Liver (tissue), 9 donors: ENCODE results near the gene NT5DC1. TPM values are rescaled to one million over a fixed set of nuclear protein-coding genes. Genes with fewer than 3 reads are reported as not detected.

ENCODE experiments used
- DNase-seq: peaks from one replicate; pipeline ENCODE4 v3.0.0-alpha.2; 2017; ENCODE audit warnings: low spot score
- H3K27ac ChIP-seq, 2 donors: one replicate each; pipeline ENCODE4 v1.7.0; 2013; ENCODE audit warnings: inconsistent platforms in 2 of 2, low read length in 2 of 2, control low read depth in 1 of 2, low read depth in 1 of 2, mild to moderate bottlenecking in 1 of 2
- H3K27me3 ChIP-seq, 4 donors: one replicate each; pipeline versions ENCODE4 v1.6.1 to v1.7.0; 2013; ENCODE audit warnings: low read length in 3 of 4, inconsistent platforms in 1 of 4, mild to moderate bottlenecking in 1 of 4, moderate library complexity in 1 of 4; ENCODE audit not compliant: control insufficient read depth in 4 of 4, insufficient read depth in 4 of 4
- H3K36me3 ChIP-seq, 4 donors: one replicate each; pipeline versions ENCODE4 v1.6.1 to v1.7.0; 2013; ENCODE audit warnings: low read length in 3 of 4, mild to moderate bottlenecking in 3 of 4, low read depth in 1 of 4, moderate library complexity in 1 of 4; ENCODE audit not compliant: control insufficient read depth in 4 of 4, insufficient read depth in 3 of 4
- H3K4me1 ChIP-seq, 4 donors: one replicate each; pipeline versions ENCODE4 v1.6.1 to v1.7.0; 2013; ENCODE audit warnings: low read length in 3 of 4, mild to moderate bottlenecking in 3 of 4, moderate library complexity in 1 of 4; ENCODE audit not compliant: control insufficient read depth in 4 of 4, insufficient read depth in 4 of 4
- H3K4me3 ChIP-seq, 3 donors: one replicate each; pipeline versions ENCODE4 v1.6.1 to v1.7.0; 2013; ENCODE audit warnings: low read length in 3 of 3, control low read depth in 1 of 3, low read depth in 1 of 3, mild to moderate bottlenecking in 1 of 3
- H3K9ac ChIP-seq, 2 donors: one replicate each; pipeline ENCODE4 v1.7.0; 2013; ENCODE audit warnings: low read length in 2 of 2, mild to moderate bottlenecking in 2 of 2, moderate library complexity in 2 of 2, control low read depth in 1 of 2, low read depth in 1 of 2
- H3K9me3 ChIP-seq, 4 donors: one replicate each; pipeline versions ENCODE4 v1.6.1 to v1.7.0; 2013; ENCODE audit warnings: low read length in 3 of 4; ENCODE audit not compliant: control insufficient read depth in 4 of 4
- EGR1 ChIP-seq, 2 donors: IDR thresholded peaks; 2 replicates each; pipeline ENCODE4 v1.6.1; 2016 to 2018; ENCODE audit warnings: antibody characterized with exemption in 2 of 2, low read depth in 2 of 2
- FOXA1 ChIP-seq: IDR thresholded peaks from 2 replicates; pipeline ENCODE4 v1.6.1; 2016; ENCODE audit warnings: antibody characterized with exemption
- FOXA2 ChIP-seq: IDR thresholded peaks from 2 replicates; pipeline ENCODE4 v1.6.1; 2016; ENCODE audit warnings: antibody characterized with exemption
- GABPA ChIP-seq, 2 donors: IDR thresholded peaks in 1 of 2; conservative IDR thresholded peaks in 1 of 2; 2 replicates each; pipeline ENCODE4 v1.6.1; 2016; ENCODE audit warnings: antibody characterized with exemption in 2 of 2, mild to moderate bottlenecking in 1 of 2, moderate library complexity in 1 of 2
- HNF4A ChIP-seq, 2 donors: conservative IDR thresholded peaks; 2 replicates each; pipeline ENCODE4 v1.6.1; 2016; ENCODE audit warnings: antibody characterized with exemption in 2 of 2, mild to moderate bottlenecking in 2 of 2
- HNF4G ChIP-seq: IDR thresholded peaks from 2 replicates; pipeline ENCODE4 v1.6.1; 2016; ENCODE audit warnings: antibody characterized with exemption
- JUND ChIP-seq, 2 donors: IDR thresholded peaks; 2 replicates each; pipeline ENCODE4 v1.6.1; 2016; ENCODE audit warnings: antibody characterized with exemption in 2 of 2
- NR2F2 ChIP-seq: IDR thresholded peaks from 2 replicates; pipeline ENCODE4 v1.6.1; 2016; ENCODE audit warnings: antibody characterized with exemption
- RAD21 ChIP-seq, 2 donors: IDR thresholded peaks; 2 replicates each; pipeline ENCODE4 v1.6.1; 2016; ENCODE audit warnings: antibody characterized with exemption in 2 of 2, mild to moderate bottlenecking in 2 of 2
- RXRA ChIP-seq, 2 donors: IDR thresholded peaks; 2 replicates each; pipeline ENCODE4 v1.6.1; 2017 to 2018; ENCODE audit warnings: antibody characterized with exemption in 2 of 2, mild to moderate bottlenecking in 1 of 2
- SP1 ChIP-seq: IDR thresholded peaks from 2 replicates; pipeline ENCODE4 v1.6.1; 2018; ENCODE audit warnings: antibody characterized with exemption, mild to moderate bottlenecking
- TAF1 ChIP-seq: conservative IDR thresholded peaks from 2 replicates; pipeline ENCODE4 v1.6.1; 2016; ENCODE audit warnings: antibody characterized with exemption, mild to moderate bottlenecking
- YY1 ChIP-seq: IDR thresholded peaks from 2 replicates; pipeline ENCODE4 v1.6.1; 2016; ENCODE audit warnings: antibody characterized with exemption, mild to moderate bottlenecking
- WGBS: extraction: QIAGEN DNeasy Blood & Tissue Kit; methylation state at CpG from one replicate; pipeline ENCODE4 v1.1.7; 2013; 5-methylcytosine and 5-hydroxymethylcytosine counted together
- polyA plus RNA-seq, 2 donors: library from polyadenylated mRNA; stranded (reverse) in 1 of 2; unstranded in 1 of 2; fragments of 200-250 nt in 1 of 2; fragments of >200 nt in 1 of 2; fragmentation: Nextera tagmentation in 1 of 2; extraction: Ambion mirVana in 1 of 2; gene quantifications; one replicate each; pipeline versions ENCODE4 v1.2.1 to v1.2.3, GENCODE V29; 2013 to 2015
- total RNA-seq, 2 donors: library from RNA; depleted of rRNA; stranded (reverse); fragments of >200 nt; gene quantifications; one replicate each; pipeline ENCODE4 v1.2.3, GENCODE V29; 2014
- TF ChIP-seq, protein P1 (sequence below): fragments of 150-350 bp; IDR thresholded peaks from 2 replicates; pipeline ENCODE4 v1.5.1; 2017; ENCODE audit warnings: improper control_type of control experiment, low read depth, low read length; ENCODE audit not compliant: missing input control
- TF ChIP-seq, protein P2 (sequence below): IDR thresholded peaks from 2 replicates; pipeline ENCODE4 v1.6.1; 2016; ENCODE audit warnings: antibody characterized with exemption
- TF ChIP-seq, protein P3 (sequence below): IDR thresholded peaks from 2 replicates; pipeline ENCODE4 v1.6.1; 2016; ENCODE audit warnings: antibody characterized with exemption
- TF ChIP-seq, protein P4 (sequence below): IDR thresholded peaks from 2 replicates; pipeline ENCODE4 v1.6.1; 2016; ENCODE audit warnings: antibody characterized with exemption, mild to moderate bottlenecking
- TF ChIP-seq, protein P5 (sequence below): IDR thresholded peaks from 2 replicates; pipeline ENCODE4 v1.6.1; 2016; ENCODE audit warnings: antibody characterized with exemption
- donor health status: healthy.
- donor health status: healthy.
- donor health status: healthy.
- donor health status: healthy.
- donor health status: healthy.

Gene NT5DC1
- total and polyA plus RNA-seq, 4 donors: 10.4 to 31.4 (median 23.3) TPM

DNA sequence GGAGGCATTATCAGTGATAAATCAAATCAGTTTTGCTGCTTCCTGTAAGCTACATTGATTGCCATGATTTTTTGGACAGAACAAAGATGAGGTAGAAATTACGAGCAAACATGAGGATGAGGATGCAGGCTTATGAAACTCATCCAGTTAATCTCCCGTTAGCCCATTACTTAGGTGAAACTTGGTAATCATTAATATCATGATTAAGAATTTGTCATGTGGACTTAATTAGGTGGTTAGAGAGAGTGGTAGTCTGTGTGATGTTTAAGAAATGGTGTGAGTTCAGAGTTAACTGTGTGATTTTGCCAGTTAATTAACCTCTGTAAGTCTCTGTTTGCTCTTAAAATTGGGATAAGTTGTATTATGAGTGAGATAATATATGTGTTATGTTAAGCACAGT lies 91.2 kb downstream of the NT5DC1 start:
- H3K36me3 ChIP-seq: no peaks in the 10 kb centered on the region
- no peaks in the 10 kb centered on the region for H3K27me3 ChIP-seq
- H3K4me1 ChIP-seq: peaks cover 0 to 3% (median 0%) of the 10 kb centered on the region in 4 donors
- no peaks in the 10 kb centered on the region for H3K9me3 ChIP-seq
- no peak for DNase-seq
- no peak for TF ChIP-seq JUND (IDR thresholded peaks at IDR 0.05)
- no peak for TF ChIP-seq GABPA (IDR thresholded peaks at IDR 0.05 in 1 of 2, conservative IDR thresholded peaks at IDR 0.05 in 1 of 2)
- no peak for TF ChIP-seq HNF4A (conservative IDR thresholded peaks at IDR 0.05)
- TF ChIP-seq, protein P1, sequence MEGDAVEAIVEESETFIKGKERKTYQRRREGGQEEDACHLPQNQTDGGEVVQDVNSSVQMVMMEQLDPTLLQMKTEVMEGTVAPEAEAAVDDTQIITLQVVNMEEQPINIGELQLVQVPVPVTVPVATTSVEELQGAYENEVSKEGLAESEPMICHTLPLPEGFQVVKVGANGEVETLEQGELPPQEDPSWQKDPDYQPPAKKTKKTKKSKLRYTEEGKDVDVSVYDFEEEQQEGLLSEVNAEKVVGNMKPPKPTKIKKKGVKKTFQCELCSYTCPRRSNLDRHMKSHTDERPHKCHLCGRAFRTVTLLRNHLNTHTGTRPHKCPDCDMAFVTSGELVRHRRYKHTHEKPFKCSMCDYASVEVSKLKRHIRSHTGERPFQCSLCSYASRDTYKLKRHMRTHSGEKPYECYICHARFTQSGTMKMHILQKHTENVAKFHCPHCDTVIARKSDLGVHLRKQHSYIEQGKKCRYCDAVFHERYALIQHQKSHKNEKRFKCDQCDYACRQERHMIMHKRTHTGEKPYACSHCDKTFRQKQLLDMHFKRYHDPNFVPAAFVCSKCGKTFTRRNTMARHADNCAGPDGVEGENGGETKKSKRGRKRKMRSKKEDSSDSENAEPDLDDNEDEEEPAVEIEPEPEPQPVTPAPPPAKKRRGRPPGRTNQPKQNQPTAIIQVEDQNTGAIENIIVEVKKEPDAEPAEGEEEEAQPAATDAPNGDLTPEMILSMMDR: no peak
- TF ChIP-seq SP1: no peak
- TF ChIP-seq EGR1 (IDR thresholded peaks at IDR 0.05; ENCODE audit: low read depth in 2 of 2): no peak
- TF ChIP-seq, protein P2, sequence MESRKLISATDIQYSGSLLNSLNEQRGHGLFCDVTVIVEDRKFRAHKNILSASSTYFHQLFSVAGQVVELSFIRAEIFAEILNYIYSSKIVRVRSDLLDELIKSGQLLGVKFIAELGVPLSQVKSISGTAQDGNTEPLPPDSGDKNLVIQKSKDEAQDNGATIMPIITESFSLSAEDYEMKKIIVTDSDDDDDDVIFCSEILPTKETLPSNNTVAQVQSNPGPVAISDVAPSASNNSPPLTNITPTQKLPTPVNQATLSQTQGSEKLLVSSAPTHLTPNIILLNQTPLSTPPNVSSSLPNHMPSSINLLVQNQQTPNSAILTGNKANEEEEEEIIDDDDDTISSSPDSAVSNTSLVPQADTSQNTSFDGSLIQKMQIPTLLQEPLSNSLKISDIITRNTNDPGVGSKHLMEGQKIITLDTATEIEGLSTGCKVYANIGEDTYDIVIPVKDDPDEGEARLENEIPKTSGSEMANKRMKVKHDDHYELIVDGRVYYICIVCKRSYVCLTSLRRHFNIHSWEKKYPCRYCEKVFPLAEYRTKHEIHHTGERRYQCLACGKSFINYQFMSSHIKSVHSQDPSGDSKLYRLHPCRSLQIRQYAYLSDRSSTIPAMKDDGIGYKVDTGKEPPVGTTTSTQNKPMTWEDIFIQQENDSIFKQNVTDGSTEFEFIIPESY: no peak
- no peak for TF ChIP-seq FOXA1
- no peak for TF ChIP-seq FOXA2
- TF ChIP-seq TAF1: no peak
- no peak for TF ChIP-seq NR2F2
- no peak for TF ChIP-seq HNF4G
- TF ChIP-seq RAD21 (IDR thresholded peaks at IDR 0.05): no peak
- TF ChIP-seq RXRA (IDR thresholded peaks at IDR 0.05): no peak
- TF ChIP-seq, protein P3, sequence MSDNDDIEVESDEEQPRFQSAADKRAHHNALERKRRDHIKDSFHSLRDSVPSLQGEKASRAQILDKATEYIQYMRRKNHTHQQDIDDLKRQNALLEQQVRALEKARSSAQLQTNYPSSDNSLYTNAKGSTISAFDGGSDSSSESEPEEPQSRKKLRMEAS: no peak
- TF ChIP-seq YY1: no peak
- TF ChIP-seq, protein P4, sequence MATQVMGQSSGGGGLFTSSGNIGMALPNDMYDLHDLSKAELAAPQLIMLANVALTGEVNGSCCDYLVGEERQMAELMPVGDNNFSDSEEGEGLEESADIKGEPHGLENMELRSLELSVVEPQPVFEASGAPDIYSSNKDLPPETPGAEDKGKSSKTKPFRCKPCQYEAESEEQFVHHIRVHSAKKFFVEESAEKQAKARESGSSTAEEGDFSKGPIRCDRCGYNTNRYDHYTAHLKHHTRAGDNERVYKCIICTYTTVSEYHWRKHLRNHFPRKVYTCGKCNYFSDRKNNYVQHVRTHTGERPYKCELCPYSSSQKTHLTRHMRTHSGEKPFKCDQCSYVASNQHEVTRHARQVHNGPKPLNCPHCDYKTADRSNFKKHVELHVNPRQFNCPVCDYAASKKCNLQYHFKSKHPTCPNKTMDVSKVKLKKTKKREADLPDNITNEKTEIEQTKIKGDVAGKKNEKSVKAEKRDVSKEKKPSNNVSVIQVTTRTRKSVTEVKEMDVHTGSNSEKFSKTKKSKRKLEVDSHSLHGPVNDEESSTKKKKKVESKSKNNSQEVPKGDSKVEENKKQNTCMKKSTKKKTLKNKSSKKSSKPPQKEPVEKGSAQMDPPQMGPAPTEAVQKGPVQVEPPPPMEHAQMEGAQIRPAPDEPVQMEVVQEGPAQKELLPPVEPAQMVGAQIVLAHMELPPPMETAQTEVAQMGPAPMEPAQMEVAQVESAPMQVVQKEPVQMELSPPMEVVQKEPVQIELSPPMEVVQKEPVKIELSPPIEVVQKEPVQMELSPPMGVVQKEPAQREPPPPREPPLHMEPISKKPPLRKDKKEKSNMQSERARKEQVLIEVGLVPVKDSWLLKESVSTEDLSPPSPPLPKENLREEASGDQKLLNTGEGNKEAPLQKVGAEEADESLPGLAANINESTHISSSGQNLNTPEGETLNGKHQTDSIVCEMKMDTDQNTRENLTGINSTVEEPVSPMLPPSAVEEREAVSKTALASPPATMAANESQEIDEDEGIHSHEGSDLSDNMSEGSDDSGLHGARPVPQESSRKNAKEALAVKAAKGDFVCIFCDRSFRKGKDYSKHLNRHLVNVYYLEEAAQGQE: no peak
- TF ChIP-seq, protein P5, sequence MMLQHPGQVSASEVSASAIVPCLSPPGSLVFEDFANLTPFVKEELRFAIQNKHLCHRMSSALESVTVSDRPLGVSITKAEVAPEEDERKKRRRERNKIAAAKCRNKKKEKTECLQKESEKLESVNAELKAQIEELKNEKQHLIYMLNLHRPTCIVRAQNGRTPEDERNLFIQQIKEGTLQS: no peak
- WGBS: 94% methylated on average over 2 of the region's 2 CpGs
- no peak overlapping the region for H3K4me3 ChIP-seq
- H3K9ac ChIP-seq: no peak overlapping the region
- no peak overlapping the region for H3K27ac ChIP-seq
